Globus pallidus (tissue), 1 donor: ENCODE data around the gene UBE2J1.

Experiments
- DNase-seq: peaks from one replicate; pipeline ENCODE4 v3.0.0-alpha.2; 2015; ENCODE audit warnings: low spot score

Gene UBE2J1

GRCh38 chr6:89290401-89291155, 61.9 kb downstream of the UBE2J1 start:
- DNase-seq = no peak

DNA sequence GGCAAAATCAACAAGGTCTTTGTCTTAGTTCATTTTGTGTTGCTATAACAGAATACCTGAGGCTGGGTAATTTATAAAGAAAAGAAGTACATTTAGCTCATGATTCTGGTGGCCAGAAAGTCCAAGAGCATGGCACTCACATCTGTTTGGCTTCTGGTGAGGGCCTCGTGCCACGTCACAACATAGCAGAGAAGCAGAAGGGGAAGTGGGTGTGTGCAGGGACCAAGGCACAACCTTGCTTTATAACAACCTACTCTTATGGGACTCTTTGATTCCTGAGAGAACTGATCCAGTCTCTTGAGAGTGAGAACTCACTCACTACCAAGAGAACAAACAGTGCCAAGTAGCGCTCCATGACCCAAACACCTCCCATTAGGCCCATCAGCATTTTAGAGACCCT, 62.8 kb downstream of the UBE2J1 start:
- no peak for DNase-seq

DNA sequence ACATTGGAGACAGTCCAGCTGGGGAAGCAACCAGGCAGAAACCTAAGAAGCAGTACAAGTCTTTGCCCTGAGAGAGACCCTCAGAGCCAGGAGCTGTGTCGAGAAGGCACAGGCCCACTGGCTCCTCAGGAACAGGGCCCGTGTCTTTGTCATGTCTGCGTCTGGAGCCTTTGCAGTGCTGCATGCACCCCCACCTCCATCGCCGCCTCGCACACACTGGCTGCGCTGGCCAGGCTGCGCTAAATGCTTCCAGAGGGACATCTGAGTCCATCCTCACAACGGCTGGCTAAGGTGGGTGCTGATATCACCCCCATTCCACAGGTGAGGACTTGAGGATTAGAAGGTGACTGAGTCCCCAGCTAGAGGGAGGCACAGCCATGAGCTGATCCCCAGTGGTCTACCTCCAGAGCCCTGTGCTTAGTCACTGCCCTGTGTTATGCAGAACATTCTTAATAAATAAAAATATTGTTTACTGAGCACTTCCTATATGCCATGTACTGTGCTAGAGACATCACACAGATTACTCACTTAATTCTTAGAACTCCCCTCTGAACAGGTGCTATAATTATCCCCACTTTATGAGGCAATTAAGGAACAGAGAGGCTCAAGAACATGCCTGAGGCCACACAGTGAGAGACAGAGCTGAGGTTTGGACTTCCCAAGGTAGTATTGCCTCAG, 65.0 kb downstream of the UBE2J1 start:
- no peak for DNase-seq

DNA sequence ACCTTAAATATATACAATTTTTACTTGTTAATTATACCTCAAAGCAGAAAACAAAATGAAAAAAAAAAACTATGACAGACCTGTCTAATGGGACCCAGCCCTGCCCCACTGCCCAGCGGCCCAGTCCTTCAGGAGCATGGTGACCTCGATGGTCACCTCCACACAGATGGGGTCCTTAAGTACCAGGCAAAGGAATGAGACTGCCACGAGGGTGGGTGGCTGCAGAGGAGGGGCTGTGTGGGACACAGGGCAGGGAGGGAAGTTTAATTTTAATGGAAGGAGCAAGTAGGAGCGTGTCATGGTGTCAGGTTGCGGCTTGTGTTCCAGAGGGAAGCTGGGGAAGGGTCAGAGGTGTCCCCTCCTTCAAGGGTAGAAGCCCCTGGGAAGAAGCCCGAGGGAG, 66.0 kb downstream of the UBE2J1 start:
- no peak for DNase-seq

DNA sequence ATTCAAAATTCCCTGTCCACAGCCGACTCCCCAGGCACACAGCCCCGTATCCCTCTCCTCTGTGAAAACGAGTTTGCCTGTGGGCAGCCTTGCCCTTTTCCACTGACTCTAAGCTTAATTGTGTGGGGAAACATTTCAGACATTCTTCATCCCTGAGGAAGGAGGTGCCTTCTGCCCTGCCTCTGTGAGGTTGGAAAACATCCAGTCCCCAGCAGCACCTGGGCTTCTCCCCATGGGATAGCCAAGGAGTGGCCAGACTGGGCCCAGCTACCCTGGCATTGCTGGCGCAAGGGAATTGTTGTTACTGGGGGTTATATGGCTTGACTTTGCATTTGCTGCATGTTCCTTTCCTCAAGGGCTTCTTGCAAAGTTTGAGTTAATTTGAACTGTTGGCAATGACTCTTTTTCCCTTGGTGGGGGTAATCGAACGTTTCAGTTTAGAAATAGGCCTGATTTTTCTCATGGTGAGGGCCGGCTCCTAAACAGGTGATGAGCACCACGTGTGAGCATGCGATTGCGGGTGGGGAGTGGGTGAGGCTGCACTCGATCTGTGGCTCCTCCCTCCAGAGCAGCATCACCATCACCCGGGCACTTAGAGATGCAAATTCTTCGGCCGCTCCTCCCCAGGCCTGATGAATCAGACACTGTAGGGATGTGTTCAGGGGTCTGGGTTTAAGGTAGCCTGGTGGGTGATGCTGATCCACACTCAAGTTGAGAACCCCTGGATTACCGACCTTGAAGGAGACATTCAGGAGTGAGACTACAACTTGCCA, 67.4 kb downstream of the UBE2J1 start:
- DNase-seq = no peak

- no peak for DNase-seq
Observed at GRCh38 chr6:89284081-89284480, 68.4 kb downstream of the UBE2J1 start.

DNA sequence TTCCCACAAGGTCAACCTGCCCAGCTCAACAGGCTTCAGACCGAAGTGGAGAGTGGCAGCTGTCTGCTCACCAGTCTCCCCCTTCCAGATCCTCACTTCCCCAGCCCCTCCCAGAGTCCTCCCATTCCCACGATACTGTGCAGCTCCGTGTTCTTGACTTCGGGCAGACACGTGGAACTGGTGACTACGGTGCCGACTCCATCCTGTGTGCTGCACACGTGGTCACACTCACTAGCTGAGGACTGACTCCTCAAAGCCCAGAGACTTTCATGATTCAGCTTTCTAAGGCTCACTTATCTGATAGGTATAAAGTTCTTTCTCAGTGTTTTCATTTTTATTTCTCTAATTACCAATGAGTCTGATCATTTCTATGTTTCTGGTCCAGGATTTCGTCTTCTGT, 69.8 kb downstream of the UBE2J1 start:
- no peak for DNase-seq

- no peak for DNase-seq
Observed at GRCh38 chr6:89281779-89282246, 70.7 kb downstream of the UBE2J1 start.

DNA sequence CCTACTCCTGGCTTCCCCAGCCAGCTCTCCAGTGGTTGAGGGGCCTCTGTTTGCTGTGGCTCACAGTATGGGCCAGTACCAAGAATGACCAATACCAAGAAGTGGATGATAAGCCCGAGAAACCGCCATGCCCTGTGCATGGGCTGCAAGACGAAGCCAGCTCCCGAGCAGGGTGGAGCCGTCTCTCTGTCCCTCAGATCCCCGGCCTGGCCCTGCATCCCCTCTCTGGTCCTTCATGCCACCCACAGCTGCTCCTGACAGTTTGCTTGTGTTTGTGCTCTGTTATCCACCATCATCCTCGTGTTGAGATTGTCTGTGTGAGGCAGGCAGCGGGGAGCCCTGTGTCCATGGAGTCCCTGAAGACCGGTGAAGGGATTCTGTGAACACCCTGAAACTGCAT, 73.6 kb downstream of the UBE2J1 start:
- DNase-seq = no peak
